Measurements from ENCODE around the gene KSR1.
"Not testable (repeated sequence)": the region's sequence is repeated elsewhere in the genome, so short reads cannot be mapped to it uniquely, and the experiment has no call there.

The KSR1 gene

GRCh38 chr17:27455236-27455913 is 873 bp upstream of the KSR1 start:
- DNase-seq: no peak

GRCh38 chr17:27456681-27457359 is 572 bp downstream of the KSR1 start:
- DNase-seq: peak in 1 of 2 donors; percentile 35

- DNase-seq: no peak
Measured at GRCh38 chr17:27457360-27457715, 1.1 kb downstream of the KSR1 start.

GRCh38 chr17:27457731-27458523 is 1.7 kb downstream of the KSR1 start:
- DNase-seq: peak; percentile 45 to 63

GRCh38 chr17:27458524-27458908 is 2.3 kb downstream of the KSR1 start:
- no peak for DNase-seq

GRCh38 chr17:27459433-27459832 is 3.2 kb downstream of the KSR1 start:
- DNase-seq: no peak

GRCh38 chr17:27460196-27460725 is 4.0 kb downstream of the KSR1 start:
- DNase-seq: no peak

- no peak for DNase-seq
Measured at GRCh38 chr17:27461192-27461859, 5.1 kb downstream of the KSR1 start.

GRCh38 chr17:27462149-27462548 is 5.9 kb downstream of the KSR1 start:
- DNase-seq: peak; percentile 44 to 60

- DNase-seq: no peak
Measured at GRCh38 chr17:27462714-27463113, 6.5 kb downstream of the KSR1 start.

- DNase-seq: no peak
Measured at GRCh38 chr17:27463235-27463677, 7.0 kb downstream of the KSR1 start.

- DNase-seq: not testable (repeated sequence)
Measured at GRCh38 chr17:27464019-27464418, 7.8 kb downstream of the KSR1 start.

GRCh38 chr17:27464431-27464830 is 8.2 kb downstream of the KSR1 start:
- no peak for DNase-seq

GRCh38 chr17:27465875-27466274 is 9.6 kb downstream of the KSR1 start:
- DNase-seq: not testable (repeated sequence)

GRCh38 chr17:27466376-27466742 is 10.1 kb downstream of the KSR1 start:
- peak in 1 of 2 donors; percentile 33 for DNase-seq

- peak; percentile 70 to 72 for DNase-seq
Measured at GRCh38 chr17:27466743-27467375, 10.6 kb downstream of the KSR1 start.

GRCh38 chr17:27469256-27469655 is 13.0 kb downstream of the KSR1 start:
- no peak for DNase-seq

- DNase-seq: no peak
Measured at GRCh38 chr17:27471321-27472269, 15.3 kb downstream of the KSR1 start.

- DNase-seq: no peak
Measured at GRCh38 chr17:27473190-27473747, 17.0 kb downstream of the KSR1 start.

- DNase-seq: peak; percentile 33 to 48
Measured at GRCh38 chr17:27473748-27474609, 17.7 kb downstream of the KSR1 start.
